ENCODE measurements around the gene CHRM1.

Gene CHRM1

DNA sequence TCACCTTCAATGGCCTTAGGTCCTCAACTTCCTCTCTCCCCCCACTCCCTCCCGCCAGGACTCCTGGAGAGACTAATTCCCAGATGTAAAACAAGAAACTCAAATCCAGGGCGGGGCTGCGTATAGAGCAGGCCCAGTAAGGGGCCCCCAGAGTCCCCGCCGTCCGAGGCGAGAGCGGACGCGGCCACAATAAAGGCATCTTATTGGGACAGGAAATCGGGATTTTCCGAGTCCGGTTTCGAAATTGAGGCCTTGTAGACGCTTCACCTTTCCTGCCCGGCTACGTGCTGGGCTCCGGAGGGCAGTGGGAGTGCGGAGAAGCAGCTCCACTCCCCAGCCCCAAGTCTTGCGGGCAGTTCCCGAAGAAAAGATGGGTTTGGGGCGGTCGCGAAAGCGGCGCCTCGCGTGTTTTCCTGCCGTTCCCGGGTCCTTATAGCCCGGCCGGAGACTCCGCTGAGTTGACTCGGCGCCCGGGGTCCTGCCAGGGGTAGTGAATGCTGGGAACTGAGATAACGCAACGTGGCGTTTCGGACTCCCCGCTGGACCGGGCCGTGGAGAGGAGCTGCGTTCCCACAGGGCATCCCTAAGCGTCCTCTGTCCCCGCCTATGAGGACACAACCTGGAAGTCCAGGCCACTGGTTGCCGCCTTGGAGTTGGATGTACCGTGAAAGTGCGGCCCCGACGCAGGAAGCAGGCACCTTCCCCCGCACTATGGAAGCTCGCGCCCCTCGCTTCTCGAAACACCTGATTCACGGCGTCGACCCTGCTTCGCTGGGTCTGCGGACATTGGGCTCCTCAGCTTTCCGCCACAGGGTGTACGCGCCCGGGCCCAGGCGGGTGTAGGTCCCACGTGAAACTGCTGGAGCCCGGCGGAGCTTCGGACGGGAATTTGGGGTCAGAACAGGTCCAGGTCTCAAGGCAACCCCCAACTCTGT, 4.8 kb upstream of the CHRM1 start:
- DNase-seq (ENCODE audit: low read depth, low spot score) = no peak

DNA sequence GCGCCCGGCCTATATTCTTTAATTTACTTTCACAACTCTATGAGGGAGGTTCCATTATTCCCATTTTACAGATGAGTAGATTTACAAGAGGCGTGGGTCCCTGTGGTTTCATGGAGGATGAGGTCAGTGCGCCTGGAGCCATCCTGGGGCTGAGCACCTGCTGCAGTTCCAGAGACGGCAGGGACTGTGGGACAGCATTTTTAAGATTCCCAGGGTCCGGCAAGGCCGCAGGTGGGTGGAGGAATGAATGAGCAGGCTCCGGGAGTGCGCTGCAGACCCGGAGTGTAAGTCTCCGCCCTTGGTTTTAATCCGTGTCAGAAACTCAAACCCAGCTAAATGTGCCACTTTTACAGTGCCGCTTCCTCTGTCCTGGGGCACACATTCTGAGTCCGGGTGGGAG, 4.1 kb upstream of the CHRM1 start:
- DNase-seq (ENCODE audit: low read depth, low spot score) = no peak

DNA sequence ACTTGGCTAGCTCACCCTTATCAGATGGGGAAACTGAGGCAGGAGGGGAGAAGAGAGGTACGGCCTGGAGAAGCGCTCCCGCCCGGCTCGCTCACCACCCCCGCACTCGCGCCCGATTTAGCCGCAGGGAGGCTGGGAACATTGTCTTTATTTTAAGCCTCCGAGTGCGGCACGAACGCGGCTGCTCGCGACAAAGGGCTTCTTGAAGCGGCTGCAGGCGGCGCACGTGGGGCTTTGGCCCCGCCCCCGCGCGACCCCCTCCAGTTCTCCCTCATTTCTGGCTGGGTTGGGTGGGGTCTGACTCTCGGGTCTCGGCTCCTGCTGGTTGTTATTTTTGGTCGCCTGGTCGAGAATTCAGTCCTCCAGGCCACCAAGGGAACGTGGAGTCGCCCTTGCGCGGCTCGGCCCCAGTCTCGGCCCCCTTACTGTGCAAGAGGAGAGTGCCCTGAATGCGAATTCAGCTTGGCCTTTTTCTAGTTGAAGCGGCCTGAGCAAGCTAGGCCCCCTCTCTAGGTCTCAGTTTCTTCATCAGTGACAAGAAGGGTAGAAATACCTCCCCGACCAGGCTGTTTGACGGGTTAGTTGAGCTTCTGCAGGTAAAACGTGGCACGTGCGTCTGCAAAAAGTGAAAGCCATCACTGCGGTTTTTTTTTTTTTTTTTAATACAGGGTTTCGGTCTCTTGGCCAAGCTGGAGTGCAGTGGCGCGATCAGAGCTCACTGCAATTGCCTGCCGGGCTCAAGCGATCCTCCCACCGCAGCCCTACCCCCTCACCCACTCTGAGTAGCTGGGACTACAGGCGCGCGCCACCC, 2.6 kb upstream of the CHRM1 start:
- no peak for DNase-seq (ENCODE audit: low read depth, low spot score)

- no peak for DNase-seq (ENCODE audit: low read depth, low spot score)
These were observed 1.7 kb upstream of the CHRM1 start for GRCh38 chr11:62922653-62923431.

DNA sequence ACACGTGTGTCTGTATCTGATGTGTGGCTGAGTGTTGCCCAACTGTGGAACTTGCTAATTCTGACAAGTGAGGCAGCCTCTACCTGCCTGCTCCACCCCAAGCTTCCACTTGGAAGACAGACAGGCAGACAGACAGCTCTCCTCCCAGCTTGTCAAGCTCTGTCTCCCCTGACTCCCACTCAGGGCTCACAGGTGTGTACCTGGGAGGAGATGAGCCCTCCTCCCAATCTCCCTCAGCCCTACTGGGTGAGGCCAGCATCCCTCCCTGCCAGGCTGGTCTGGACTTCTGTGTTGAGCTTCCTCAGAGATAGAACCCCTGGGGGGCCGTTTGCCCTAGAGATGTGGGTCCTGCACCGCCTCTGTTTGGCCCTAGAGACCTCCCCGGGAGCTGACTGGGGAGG, 1.0 kb upstream of the CHRM1 start:
- no peak for DNase-seq (ENCODE audit: low read depth, low spot score)

GRCh38 chr11:62921573-62922188, 518 bp upstream of the CHRM1 start:
- DNase-seq (ENCODE audit: low read depth, low spot score) = no peak

DNA sequence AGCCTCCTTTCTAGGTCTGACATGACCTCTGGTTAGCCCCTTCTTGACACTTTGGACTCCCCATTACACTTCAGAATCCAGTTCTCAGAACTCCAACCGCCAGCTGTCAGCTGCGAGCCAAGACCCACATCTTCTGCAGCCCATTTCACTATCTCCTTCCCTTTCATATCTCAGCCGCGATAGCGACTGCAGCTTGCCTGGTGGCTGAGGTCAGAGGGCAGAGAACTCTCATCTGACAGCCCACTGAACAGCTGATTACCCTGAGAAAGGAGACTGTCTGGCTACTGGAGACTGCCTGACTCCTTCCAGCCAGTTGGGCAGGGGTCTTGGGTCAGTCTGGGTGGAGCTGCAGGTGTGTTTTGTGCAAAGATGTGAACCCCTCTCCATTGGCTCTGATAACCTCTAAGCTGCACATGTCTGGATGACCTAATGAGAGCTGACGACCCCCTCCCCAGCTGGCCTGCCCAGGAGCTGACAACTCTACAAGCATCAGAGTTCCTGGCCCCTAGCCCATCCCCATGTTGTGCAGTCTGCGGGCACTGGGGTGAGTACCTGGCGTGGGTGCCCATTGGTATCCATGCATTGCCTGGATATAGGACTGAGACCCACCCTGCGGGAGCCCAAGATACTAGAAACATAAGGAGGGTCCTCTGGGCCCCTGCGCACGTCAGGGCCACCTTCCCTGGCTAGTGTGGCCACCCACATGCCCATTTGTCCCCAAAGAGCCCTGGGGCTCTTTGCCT, 1.1 kb downstream of the CHRM1 start:
- DNase-seq (ENCODE audit: low read depth, low spot score) = no peak

- no peak for DNase-seq (ENCODE audit: low read depth, low spot score)
These were observed 1.7 kb downstream of the CHRM1 start for GRCh38 chr11:62919476-62919875.

DNA sequence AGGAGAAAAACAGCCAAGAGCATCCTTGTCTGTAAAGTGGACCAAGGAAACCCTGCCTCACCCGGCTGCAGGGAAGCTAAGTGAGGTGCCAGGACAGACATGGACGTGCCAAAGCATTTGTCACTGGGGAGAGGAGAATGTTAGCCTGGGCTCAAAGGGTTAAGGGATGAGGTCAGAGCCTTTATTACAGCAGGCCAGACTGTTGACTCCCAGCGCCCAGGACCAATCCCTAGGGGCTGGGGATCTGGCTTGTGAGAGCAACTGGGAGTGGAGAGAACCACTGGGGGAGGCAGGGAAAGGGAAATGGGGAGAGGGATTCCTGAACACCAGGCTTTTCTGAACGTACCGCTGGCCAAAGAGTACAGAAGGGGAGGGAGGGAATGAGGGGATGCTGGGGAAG, 2.6 kb downstream of the CHRM1 start:
- DNase-seq (ENCODE audit: low read depth, low spot score) = no peak

DNA sequence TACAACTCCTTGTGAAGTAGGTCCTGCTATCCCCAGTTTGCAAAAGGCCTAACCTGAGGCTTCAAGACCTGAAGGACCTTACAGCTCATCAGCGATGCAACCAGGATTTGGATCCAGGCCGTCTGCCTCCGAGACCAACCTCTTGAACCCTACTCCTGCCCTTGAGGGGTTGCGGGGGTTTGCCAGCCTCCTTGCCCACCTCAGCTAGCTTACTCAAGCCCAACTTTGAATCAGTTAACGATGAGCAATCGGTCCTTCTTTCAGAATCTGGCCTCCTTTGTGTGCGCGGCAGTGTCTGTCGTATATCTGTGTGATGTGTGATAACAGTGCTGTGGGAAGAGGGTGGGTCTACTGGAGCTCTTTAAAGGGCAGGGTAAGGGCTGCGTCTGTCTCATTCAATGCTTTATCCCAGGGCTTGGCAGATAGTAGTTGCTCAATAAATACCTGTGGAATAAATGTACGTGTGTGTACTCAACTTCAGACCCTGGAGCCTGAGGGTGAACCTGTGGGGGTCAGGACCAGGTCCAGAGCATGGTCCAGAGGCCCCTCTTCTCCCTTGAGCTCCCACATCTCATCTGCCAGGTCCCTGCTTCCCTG, 3.2 kb downstream of the CHRM1 start:
- no peak for DNase-seq (ENCODE audit: low read depth, low spot score)

GRCh38 chr11:62914416-62914815, 6.7 kb downstream of the CHRM1 start:
- no peak for DNase-seq (ENCODE audit: low read depth, low spot score)

GRCh38 chr11:62912268-62912667, 8.9 kb downstream of the CHRM1 start:
- DNase-seq (ENCODE audit: low read depth, low spot score) = no peak

GRCh38 chr11:62911137-62912130, 9.7 kb downstream of the CHRM1 start:
- no peak for DNase-seq (ENCODE audit: low read depth, low spot score)

GRCh38 chr11:62910141-62910882, 10.9 kb downstream of the CHRM1 start:
- DNase-seq (ENCODE audit: low read depth, low spot score) = no peak

DNA sequence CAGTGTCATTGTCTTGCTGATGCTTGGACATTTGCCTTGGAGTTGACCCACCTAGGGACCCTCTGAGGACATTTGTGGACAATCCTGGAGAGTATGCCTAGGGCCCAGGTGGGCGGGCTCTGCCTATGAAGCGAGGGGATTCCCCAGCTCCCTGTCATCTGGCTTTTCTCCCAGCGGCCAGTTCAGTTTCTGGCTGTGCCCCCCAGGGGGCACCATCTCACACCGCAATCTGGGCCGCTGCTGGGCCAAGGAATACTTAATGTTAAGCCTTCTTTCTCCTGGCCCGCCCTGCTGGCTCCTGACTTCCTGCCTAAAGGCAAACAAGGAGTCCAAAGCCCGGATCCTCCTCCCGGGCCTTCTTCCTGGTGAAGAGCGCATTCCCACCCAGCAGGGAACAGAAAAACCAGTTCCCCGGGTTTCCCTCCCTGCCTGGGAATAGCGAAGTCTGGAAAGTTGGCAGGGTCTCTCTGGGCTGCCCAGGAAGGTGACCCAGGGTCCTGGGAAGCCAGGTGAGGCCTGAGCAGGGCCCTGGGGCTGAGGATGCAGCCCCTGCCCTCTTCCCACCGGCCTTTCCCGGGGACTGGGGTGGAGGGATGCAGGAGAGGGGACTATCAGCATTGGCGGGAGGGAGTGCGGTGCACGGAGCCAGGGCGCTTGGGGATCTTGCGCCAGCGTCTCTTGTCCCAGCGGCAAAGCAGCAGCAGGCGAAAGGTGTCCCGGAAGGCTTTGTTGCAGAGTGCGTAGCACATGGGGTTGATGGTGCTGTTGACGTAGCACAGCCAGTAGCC, 11.9 kb downstream of the CHRM1 start:
- peak; percentile 16 for DNase-seq (ENCODE audit: low read depth, low spot score)

- no peak for DNase-seq (ENCODE audit: low read depth, low spot score)
These were observed 12.6 kb downstream of the CHRM1 start for GRCh38 chr11:62908468-62909072.

GRCh38 chr11:62905927-62906531, 15.1 kb downstream of the CHRM1 start:
- DNase-seq (ENCODE audit: low read depth, low spot score) = peak; percentile 72
